IMR-90 (cell line): Measurements from ENCODE around the gene HS3ST5. TPM values are rescaled to one million over a fixed set of nuclear protein-coding genes. Genes with fewer than 3 reads are reported as not detected.

Source experiments
- ATAC-seq: fragments of 200-7000 bp; cut with Tn5 transposase; 2 replicates; pipeline ENCODE4 v1.9.1; 2020; ENCODE audit warnings: low read depth, mild to moderate bottlenecking, moderate library complexity
- BruUV-seq: library from RNA; stranded (reverse); fragments of 400-500 nt; replicated peaks from 2 replicates; lab custom pipeline; 2021; lab: Mats Ljungman, UMichigan
- CTCF ChIA-PET: fragments of 300-600 bp; formaldehyde crosslinking; extraction: SDS; loops from one replicate; lab custom pipeline; 2021; ENCODE audit warnings: antibody characterized with exemption; lab: Yijun Ruan, JAX
- POLR2A ChIA-PET: fragments of 300-600 bp; sonication (Branson Sonifier 250); formaldehyde crosslinking; loops from one replicate; lab custom pipeline; 2022; ENCODE audit warnings: antibody characterized with exemption; ENCODE audit not compliant: unreplicated experiment; lab: Charles Lee
- DNase-seq: peaks from one replicate; pipeline ENCODE4 v3.0.0; 2013
- H2AFZ ChIP-seq: replicated peaks from 2 replicates; pipeline ENCODE3; 2013; ENCODE audit warnings: low read length, mild to moderate bottlenecking; ENCODE audit not compliant: poor library complexity
- H2AK5ac ChIP-seq: 2 replicates; pipeline ENCODE4 v1.6.1; 2013; ENCODE audit warnings: low read depth, low read length, inconsistent platforms
- H2AK9ac ChIP-seq: replicated peaks from 2 replicates; pipeline ENCODE3; 2013; ENCODE audit warnings: mild to moderate bottlenecking, low read depth, low read length, moderate library complexity; ENCODE audit not compliant: poor library complexity
- H2BK120ac ChIP-seq: 2 replicates; pipeline ENCODE4 v1.6.1; 2013; ENCODE audit warnings: low read depth, low read length, inconsistent platforms
- H2BK15ac ChIP-seq: 3 replicates; pipeline ENCODE4 v1.6.1; 2013; ENCODE audit warnings: low read depth, low read length, inconsistent platforms
- H2BK20ac ChIP-seq: 2 replicates; pipeline ENCODE4 v1.6.1; 2013; ENCODE audit warnings: low read depth, mild to moderate bottlenecking, inconsistent platforms, low read length, moderate library complexity
- H2BK5ac ChIP-seq: 2 replicates; pipeline ENCODE4 v1.6.1; 2013; ENCODE audit warnings: mild to moderate bottlenecking, low read depth, low read length, inconsistent platforms; ENCODE audit not compliant: poor library complexity, severe bottlenecking
- H3K14ac ChIP-seq: replicated peaks from 2 replicates; pipeline ENCODE4 v1.6.1; 2013; ENCODE audit warnings: low read depth, low read length, inconsistent platforms
- H3K18ac ChIP-seq: 2 replicates; pipeline ENCODE4 v1.6.1; 2013; ENCODE audit warnings: low read depth, low read length, control low read depth
- H3K23ac ChIP-seq: 2 replicates; pipeline ENCODE4 v1.6.1; 2013; ENCODE audit warnings: low read depth, low read length, inconsistent platforms
- H3K27ac ChIP-seq: 2 replicates; pipeline ENCODE4 v1.5.1; 2013; ENCODE audit warnings: mild to moderate bottlenecking, control low read depth, low read length; ENCODE audit not compliant: insufficient read depth
- H3K27me3 ChIP-seq: 2 replicates; pipeline ENCODE4 v1.6.1; 2013; ENCODE audit warnings: low read length; ENCODE audit not compliant: control insufficient read depth, insufficient read depth
- H3K36me3 ChIP-seq: 2 replicates; pipeline ENCODE4 v1.6.1; 2013; ENCODE audit warnings: low read length, mixed read lengths; ENCODE audit not compliant: control insufficient read depth, insufficient read depth
- H3K4ac ChIP-seq: 2 replicates; pipeline ENCODE4 v1.6.1; 2013; ENCODE audit warnings: low read depth, low read length, inconsistent platforms
- H3K4me1 ChIP-seq: 2 replicates; pipeline ENCODE4 v1.6.1; 2013; ENCODE audit warnings: low read length, mixed read lengths; ENCODE audit not compliant: control insufficient read depth, insufficient read depth
- H3K4me2 ChIP-seq: 2 replicates; pipeline ENCODE4 v1.6.1; 2013; ENCODE audit warnings: low read depth, mild to moderate bottlenecking, control low read depth, low read length, moderate library complexity
- H3K4me3 ChIP-seq: 2 replicates; pipeline ENCODE4 v1.5.1; 2013; ENCODE audit warnings: low read depth, mild to moderate bottlenecking, control low read depth, low read length, moderate library complexity; ENCODE audit not compliant: insufficient read depth
- H3K56ac ChIP-seq: 2 replicates; pipeline ENCODE4 v1.6.1; 2013; ENCODE audit warnings: low read length, inconsistent platforms; ENCODE audit not compliant: insufficient read depth; ENCODE audit errors: extremely low read depth
- H3K79me1 ChIP-seq, 2 experiments: 2 replicates each; pipeline ENCODE4 v1.6.1; 2013; ENCODE audit warnings: low read length in 2 of 2, inconsistent platforms in 1 of 2, low read depth in 1 of 2
- H3K9ac ChIP-seq: 2 replicates; pipeline ENCODE4 v1.6.1; 2013; ENCODE audit warnings: low read depth, low read length, control low read depth
- H3K9me1 ChIP-seq: 2 replicates; pipeline ENCODE4 v1.6.1; 2013; ENCODE audit warnings: low read length, inconsistent platforms; ENCODE audit not compliant: insufficient read depth
- H3K9me3 ChIP-seq: 2 replicates; pipeline ENCODE4 v1.6.1; 2013; ENCODE audit warnings: low read length; ENCODE audit not compliant: control insufficient read depth, insufficient read depth
- H4K20me1 ChIP-seq: 2 replicates; pipeline ENCODE4 v1.6.1; 2013; ENCODE audit warnings: low read length, inconsistent platforms; ENCODE audit not compliant: insufficient read depth
- H4K5ac ChIP-seq: 2 replicates; pipeline ENCODE4 v1.6.1; 2013; ENCODE audit warnings: mild to moderate bottlenecking, low read depth, low read length, control low read depth
- H4K8ac ChIP-seq, 2 experiments: 2 replicates each; pipeline ENCODE4 v1.6.1; 2013; ENCODE audit warnings: low read depth in 2 of 2, low read length in 2 of 2, control low read depth in 1 of 2, inconsistent platforms in 1 of 2
- H4K91ac ChIP-seq: 2 replicates; pipeline ENCODE4 v1.6.1; 2013; ENCODE audit warnings: low read depth, low read length, inconsistent platforms; ENCODE audit not compliant: insufficient read depth
- CEBPB ChIP-seq: IDR thresholded peaks from 2 replicates; pipeline ENCODE4 v1.6.1; 2012; ENCODE audit warnings: low read depth, low read length, improper control_type of control experiment
- CHD1 ChIP-seq: IDR thresholded peaks from 2 replicates; pipeline ENCODE4 v1.6.1; 2012; ENCODE audit warnings: low read depth, low read length, improper control_type of control experiment
- NFE2L2 ChIP-seq: fragments of 150-350 bp; IDR thresholded peaks from 2 replicates; pipeline ENCODE4 v1.6.1; 2016; ENCODE audit warnings: low read depth, mild to moderate bottlenecking, low read length
- POLR2A ChIP-seq: IDR thresholded peaks from 2 replicates; pipeline ENCODE4 v1.6.1; 2012; ENCODE audit warnings: mild to moderate bottlenecking, low read depth, low read length
- RCOR1 ChIP-seq: IDR thresholded peaks from 2 replicates; pipeline ENCODE4 v1.6.1; 2012; ENCODE audit warnings: mild to moderate bottlenecking, low read length, improper control_type of control experiment; ENCODE audit not compliant: insufficient replicate concordance
- RFX5 ChIP-seq: IDR thresholded peaks from 2 replicates; pipeline ENCODE4 v1.8.0; 2012; ENCODE audit warnings: low read depth, mild to moderate bottlenecking, low read length, moderate library complexity
- WGBS, 2 experiments: methylation state at CpG; one replicate each; pipeline versions ENCODE4 v1.1.5 to v1.1.7; 2013; ENCODE audit warnings: missing lambda C conversion rate in 2 of 2; ENCODE audit not compliant: insufficient read length in 1 of 2; ENCODE audit errors: extremely low coverage in 2 of 2; 5-methylcytosine and 5-hydroxymethylcytosine counted together
- dilution Hi-C: fragments of 300-500 bp; cut with HindIII; formaldehyde crosslinking; loops from one replicate; pipeline ENCODE4 v1.14.3; 2018; ENCODE audit warnings: low sequenced_read_pairs; ENCODE audit not compliant: unreplicated experiment
- in situ Hi-C: fragments of 300-500 bp; cut with MboI; formaldehyde crosslinking; loops from 3 replicates; pipeline ENCODE4 v1.14.3; 2019; ENCODE audit warnings: low sequenced_read_pairs, inconsistent platforms, mixed read lengths
- intact Hi-C: fragments of 100-400 bp; cut with micrococcal nuclease; formaldehyde crosslinking; loops from 2 replicates; pipeline ENCODE4 v1.10.0; 2022
- polyA plus RNA-seq, 3 experiments: library from polyadenylated mRNA; depleted of rRNA; stranded (reverse); fragments of >200 nt; gene quantifications; 2 replicates each; pipeline ENCODE4 v1.2.3, GENCODE V29; 2012; ENCODE audit warnings: low replicate concordance in 1 of 3
- total RNA-seq: library from RNA; depleted of rRNA; stranded (reverse); fragments of >200 nt; gene quantifications from 2 replicates; pipeline ENCODE4 v1.2.3, GENCODE V29; 2012

HS3ST5 gene
- total and polyA plus RNA-seq, 2 of the 4 experiments (the other 2 are of a cell fraction): not detected

DNA sequence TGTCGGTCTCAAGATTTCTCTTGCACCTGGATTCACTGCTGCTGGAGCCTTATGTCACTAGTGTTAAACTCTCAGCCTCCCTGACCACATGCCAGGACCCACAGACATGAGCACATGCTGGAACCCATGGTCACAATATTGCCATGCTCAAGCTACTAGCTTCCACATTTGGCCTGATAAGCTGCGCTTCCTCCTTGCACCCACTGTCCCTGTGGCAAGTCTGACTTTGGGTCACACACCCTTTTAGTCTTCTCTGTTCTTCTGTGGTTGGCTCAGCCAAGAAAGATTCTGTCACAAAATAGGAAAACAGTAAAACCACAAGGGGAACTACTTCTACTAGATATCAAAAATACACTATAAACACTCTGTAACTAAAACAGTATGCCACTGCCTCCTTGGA, 303.0 kb downstream of the HS3ST5 start:
- Histone ChIP-seq H2BK15ac (no peak overlapping the region), H3K4ac (no peak overlapping the region), H2AK9ac (no peak overlapping the region), H4K8ac (no peak overlapping the region), H2BK5ac (no peak overlapping the region), H3K4me3 (no peak overlapping the region), H3K9me1 (no peaks in the 10 kb centered on the region), H3K27me3 (no peaks in the 10 kb centered on the region), H3K23ac (no peak overlapping the region), H2BK20ac (no peak overlapping the region), H3K4me2 (no peak overlapping the region), H3K14ac (no peak overlapping the region), H3K9ac (no peak overlapping the region), H4K5ac (no peak overlapping the region), H3K18ac (no peak overlapping the region), H3K79me1 (no peaks in the 10 kb centered on the region), H4K20me1 (no peaks in the 10 kb centered on the region), H2BK120ac (no peak overlapping the region), H3K27ac (no peak overlapping the region), H2AK5ac (no peak overlapping the region), H3K4me1 (no peaks in the 10 kb centered on the region), H3K56ac (no peak overlapping the region), H2AFZ (no peak overlapping the region), H3K36me3 (no peaks in the 10 kb centered on the region), H4K91ac (no peak overlapping the region), H3K9me3 (no peaks in the 10 kb centered on the region)
- 100% methylated on average over 2 of the region's 2 CpGs; no CpG with 5 or more reads in 1 of the 2 experiments for WGBS, 2 experiments
- ChIA-PET POLR2A (no interaction called here), CTCF (no interaction called here)
- TF ChIP-seq CHD1 (no peak), RCOR1 (no peak), NFE2L2 (no peak), RFX5 (no peak), CEBPB (no peak), POLR2A (no peak)
- intact Hi-C loops (no loop called here), in situ Hi-C loops (no loop called here), dilution Hi-C loops (no loop called here)
- DNase-seq (no peak), ATAC-seq (no peak)
- BruUV-seq: no TSS peak
